Nephron progenitor cell (in vitro differentiated cells): Measurements from ENCODE around the gene KIF18B.
"Not testable (repeated sequence)": the region's sequence is repeated elsewhere in the genome, so short reads cannot be mapped to it uniquely, and the experiment has no call there.

Experiments used
- DNase-seq: peaks from one replicate; pipeline ENCODE4 v3.0.0; 2021
- H3K27ac Mint-ChIP-seq: 2 replicates; pipeline ENCODE4 v1.8.0; 2021; ENCODE audit warnings: mild to moderate bottlenecking, moderate library complexity, mixed read lengths
- H3K27me3 Mint-ChIP-seq: 2 replicates; pipeline ENCODE4 v1.8.0; 2021; ENCODE audit warnings: mild to moderate bottlenecking, low read depth, mixed read lengths; ENCODE audit not compliant: poor library complexity
- H3K36me3 Mint-ChIP-seq: 2 replicates; pipeline ENCODE4 v1.8.0; 2021; ENCODE audit warnings: low read depth, mixed read lengths
- H3K4me1 Mint-ChIP-seq: 2 replicates; pipeline ENCODE4 v1.8.0; 2021; ENCODE audit warnings: mixed read lengths
- H3K4me3 Mint-ChIP-seq: 2 replicates; pipeline ENCODE4 v1.8.0; 2021; ENCODE audit warnings: mild to moderate bottlenecking, moderate library complexity, mixed read lengths
- H3K9me3 Mint-ChIP-seq: 2 replicates; pipeline ENCODE4 v1.8.0; 2021; ENCODE audit warnings: mild to moderate bottlenecking, moderate library complexity, mixed read lengths
- CTCF ChIP-seq: fragments of 200-600 bp; sonication (generic); IDR thresholded peaks from 2 replicates; pipeline ENCODE4 v1.5.0; 2021; ENCODE audit warnings: antibody characterized with exemption

Gene KIF18B

DNA sequence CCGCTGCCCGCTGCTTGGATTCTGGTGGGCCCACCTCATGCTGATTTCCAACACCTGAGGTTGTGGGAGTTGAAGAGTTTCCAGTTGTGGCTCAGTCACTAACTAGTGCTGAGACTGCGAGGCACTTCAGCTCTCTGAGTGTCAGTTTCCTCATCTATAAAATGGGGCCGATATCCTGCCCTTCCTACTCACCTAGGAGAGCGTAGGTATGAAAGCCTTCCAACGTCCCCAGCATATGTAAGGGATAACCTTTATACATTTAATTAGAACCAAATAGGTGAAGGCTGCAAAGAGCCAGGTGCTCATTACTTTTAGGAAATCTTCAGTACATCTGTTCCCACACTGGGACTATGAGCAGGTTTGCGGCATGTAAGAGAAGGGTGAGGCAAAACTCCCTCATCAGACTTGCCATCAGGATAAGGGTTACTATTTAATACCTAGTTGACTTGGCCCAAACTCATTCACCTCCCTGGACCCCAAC, 782 bp upstream of the KIF18B start:
- Mint-ChIP-seq H3K9me3 (no peaks in the 10 kb centered on the region), H3K4me3 (peak overlapping the region; percentile 94), H3K36me3 (peaks cover 28% of the 10 kb centered on the region), H3K27me3 (peaks cover 22% of the 10 kb centered on the region), H3K27ac (no peak overlapping the region), H3K4me1 (peaks cover 17% of the 10 kb centered on the region)
- TF ChIP-seq CTCF: no peak
- DNase-seq: no peak

DNA sequence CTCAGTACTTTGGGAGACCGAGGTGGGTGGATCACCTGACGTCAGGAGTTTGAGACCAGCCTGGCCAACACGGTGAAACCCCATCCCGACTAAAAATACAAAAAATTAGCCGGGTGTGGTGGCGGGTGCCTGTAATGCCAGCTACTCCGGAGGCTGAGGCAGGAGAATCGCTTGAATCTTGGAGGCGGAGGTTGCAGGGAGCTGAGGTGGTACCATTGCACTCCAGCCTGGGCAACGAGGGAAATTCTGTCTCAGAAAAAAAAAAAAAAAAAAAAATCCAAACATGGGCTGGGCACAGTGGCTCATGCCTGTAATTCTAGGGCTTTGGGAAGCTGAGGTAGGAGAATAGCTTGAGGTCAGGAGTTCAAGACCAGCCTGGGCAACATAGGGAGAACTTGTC, 1.9 kb downstream of the KIF18B start:
- peak overlapping the region; percentile 94 for H3K4me3 Mint-ChIP-seq
- not testable (repeated sequence) for H3K27ac Mint-ChIP-seq

DNA sequence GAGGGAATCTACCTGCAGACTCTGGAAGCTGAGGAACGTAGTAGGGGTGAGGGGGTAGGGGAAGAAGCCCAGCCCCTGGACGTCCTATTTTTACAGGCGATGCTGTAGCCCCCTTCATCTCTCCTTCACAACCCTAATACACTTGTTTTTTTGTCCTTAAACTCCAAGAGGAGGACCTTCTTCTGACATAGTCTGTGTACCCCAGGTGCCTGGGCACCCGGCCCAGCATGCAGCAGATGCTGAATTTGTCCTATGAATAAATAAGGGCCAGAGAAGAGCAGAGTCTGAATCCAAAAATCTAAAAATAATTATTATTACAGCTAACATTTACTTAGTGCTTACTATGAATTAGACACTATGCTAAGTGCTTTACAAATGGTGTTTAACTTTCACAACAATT, 5.1 kb downstream of the KIF18B start:
- Mint-ChIP-seq H3K36me3 (peaks cover 84% of the 10 kb centered on the region), H3K27ac (peak overlapping the region; percentile 16), H3K9me3 (peaks cover 25% of the 10 kb centered on the region), H3K27me3 (no peaks in the 10 kb centered on the region), H3K4me1 (peaks cover 15% of the 10 kb centered on the region), H3K4me3 (no peak overlapping the region)
- no peak for TF ChIP-seq CTCF
- no peak for DNase-seq

More for the DNA sequence above, 1.9 kb downstream of the KIF18B start:
- H3K27me3 Mint-ChIP-seq, DNase-seq, H3K9me3 Mint-ChIP-seq: not testable (repeated sequence)
- Mint-ChIP-seq H3K36me3 (peaks cover 52% of the 10 kb centered on the region), H3K4me1 (peaks cover 24% of the 10 kb centered on the region)

DNA sequence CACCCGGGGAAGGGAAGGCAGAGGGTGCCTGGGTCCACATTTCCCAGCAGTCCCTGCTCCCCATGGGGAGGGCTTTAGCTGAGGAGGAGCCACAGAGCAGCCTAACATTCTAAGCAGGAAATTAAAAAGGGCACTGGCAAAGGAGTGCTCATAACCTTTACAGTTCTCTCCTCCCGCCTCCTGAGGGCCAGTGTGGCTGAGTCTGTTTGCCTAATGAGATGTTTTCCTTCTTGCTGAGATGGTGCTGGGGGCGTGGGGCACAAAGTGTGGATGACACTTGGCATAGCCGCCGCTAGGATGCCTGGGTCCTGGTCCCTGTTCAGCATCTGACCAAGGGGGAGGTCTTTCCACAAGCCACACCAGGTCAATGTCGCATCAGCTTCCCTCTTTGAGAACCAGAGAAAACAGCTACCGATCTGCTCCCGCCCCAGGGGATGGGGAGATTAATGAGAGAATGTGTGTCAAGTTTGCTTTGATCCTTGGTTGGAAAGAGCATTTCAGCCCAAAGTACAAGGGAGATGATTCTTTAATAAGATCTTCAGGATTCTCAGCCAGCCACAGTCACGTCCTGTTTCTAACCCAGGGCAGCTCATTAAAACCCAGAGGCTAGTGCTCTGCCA, 5.8 kb downstream of the KIF18B start:
- no peaks in the 10 kb centered on the region for H3K27me3 Mint-ChIP-seq
- no peak overlapping the region for H3K4me3 Mint-ChIP-seq
- peaks cover 90% of the 10 kb centered on the region for H3K36me3 Mint-ChIP-seq
- peaks cover 25% of the 10 kb centered on the region for H3K9me3 Mint-ChIP-seq
- no peak for TF ChIP-seq CTCF
- H3K27ac Mint-ChIP-seq: peak overlapping the region; percentile 16
- DNase-seq: no peak
- H3K4me1 Mint-ChIP-seq: peaks cover 15% of the 10 kb centered on the region

GRCh38 chr17:44940768-44941167, 6.8 kb downstream of the KIF18B start:
- peaks cover 7% of the 10 kb centered on the region for H3K4me1 Mint-ChIP-seq
- DNase-seq: no peak
- TF ChIP-seq CTCF: no peak
- peaks cover 86% of the 10 kb centered on the region for H3K36me3 Mint-ChIP-seq
- no peaks in the 10 kb centered on the region for H3K27me3 Mint-ChIP-seq
- H3K9me3 Mint-ChIP-seq: peaks cover 25% of the 10 kb centered on the region
- no peak overlapping the region for H3K4me3 Mint-ChIP-seq
- no peak overlapping the region for H3K27ac Mint-ChIP-seq

GRCh38 chr17:44940317-44940716, 7.3 kb downstream of the KIF18B start:
- Mint-ChIP-seq H3K9me3 (peaks cover 25% of the 10 kb centered on the region), H3K27ac (no peak overlapping the region), H3K4me3 (no peak overlapping the region), H3K27me3 (no peaks in the 10 kb centered on the region), H3K4me1 (peaks cover 7% of the 10 kb centered on the region), H3K36me3 (peaks cover 88% of the 10 kb centered on the region)
- no peak for DNase-seq
- no peak for TF ChIP-seq CTCF
